AG04449 (cell line): ENCODE data around the gene RHO.

Experiments used
- CTCF ChIA-PET: fragments of 350-600 bp; formaldehyde crosslinking; extraction: SDS; loops from one replicate; lab custom pipeline; 2021; ENCODE audit warnings: antibody characterized with exemption; lab: Yijun Ruan, JAX
- POLR2A ChIA-PET: fragments of 400-600, 350-600 bp; formaldehyde crosslinking; extraction: SDS; loops from one replicate; lab custom pipeline; 2020; ENCODE audit warnings: antibody characterized with exemption, inconsistent platforms; lab: Yijun Ruan, JAX
- DNase-seq: peaks from one replicate; pipeline ENCODE4 v3.0.0-alpha.2; 2010; ENCODE audit warnings: low read depth, low spot score
- H3K4me3 ChIP-seq: 2 replicates; pipeline ENCODE4 v1.5.1; 2011; ENCODE audit warnings: low read depth, mild to moderate bottlenecking, control low read depth, low read length
- CTCF ChIP-seq: IDR thresholded peaks from one replicate; pipeline ENCODE4 v1.5.1; 2011; ENCODE audit warnings: mild to moderate bottlenecking, moderate library complexity, low read length, control low read depth, inconsistent platforms; ENCODE audit not compliant: insufficient read depth; ENCODE audit errors: missing control alignments

Gene RHO

GRCh38 chr3:129558772-129559564 lies 30.5 kb downstream of the RHO start:
- no peak for TF ChIP-seq CTCF
- ChIA-PET POLR2A (interaction anchor here (1.0 to 1.5 kb wide), 2 partner anchors 37 to 39 kb away, joined by 4 to 6 read pairs; no protein-coding TSS in a partner anchor), CTCF (interaction anchor here (1.3 to 1.4 kb wide), 3 partner anchors 15 to 66 kb away, joined by 3 to 4 read pairs (median 4); no protein-coding TSS in a partner anchor)
- H3K4me3 ChIP-seq: peak overlapping the region; percentile 18
- peak; percentile 34 for DNase-seq

- DNase-seq: no peak
- CTCF ChIA-PET: interaction anchor here (1.4 kb wide), 1 partner anchor 15 kb away, joined by 3 read pairs; no protein-coding TSS in a partner anchor
- POLR2A ChIA-PET: no interaction called here
- H3K4me3 ChIP-seq: peak overlapping the region; percentile 18; the same call in 1 of the 2 replicates
- TF ChIP-seq CTCF: no peak
Observed at GRCh38 chr3:129559565-129560079, 31.2 kb downstream of the RHO start.

- H3K4me3 ChIP-seq: peak overlapping the region; percentile 36
- no peak for TF ChIP-seq CTCF
- ChIA-PET POLR2A (no interaction called here), CTCF (interaction anchor here (1.3 to 1.4 kb wide), 2 partner anchors 16 to 36 kb away, joined by 3 read pairs; no protein-coding TSS in a partner anchor)
- DNase-seq: peak; percentile 34
Observed at GRCh38 chr3:129560269-129560787, 31.9 kb downstream of the RHO start.

GRCh38 chr3:129560911-129561594 lies 32.6 kb downstream of the RHO start:
- ChIA-PET POLR2A (interaction anchor here (0.5 kb wide), 1 partner anchor 63 kb away, joined by 3 read pairs; no protein-coding TSS in a partner anchor), CTCF (interaction anchor here (0.5 to 1.3 kb wide), 2 partner anchors 9 to 35 kb away, joined by 3 to 4 read pairs; no protein-coding TSS in a partner anchor)
- peak overlapping the region; percentile 18; the same call in 1 of the 2 replicates for H3K4me3 ChIP-seq
- TF ChIP-seq CTCF: no peak
- peak; percentile 19 for DNase-seq

- ChIA-PET POLR2A (no interaction called here), CTCF (interaction anchor here (1.3 kb wide), 2 partner anchors 15 to 35 kb away, joined by 3 to 4 read pairs; no protein-coding TSS in a partner anchor)
- H3K4me3 ChIP-seq: no peak overlapping the region
- TF ChIP-seq CTCF: no peak
- no peak for DNase-seq
Observed at GRCh38 chr3:129561619-129562248, 33.3 kb downstream of the RHO start.
